IMR-90 (cell line): ENCODE measurements around the gene CGGBP1. TPM values are rescaled to one million over a fixed set of nuclear protein-coding genes. Genes with fewer than 3 reads are reported as not detected.

Source experiments
- ATAC-seq: fragments of 200-7000 bp; cut with Tn5 transposase; 2 replicates; pipeline ENCODE4 v1.9.1; 2020; ENCODE audit warnings: low read depth, mild to moderate bottlenecking, moderate library complexity
- BruUV-seq: library from RNA; stranded (reverse); fragments of 400-500 nt; replicated peaks from 2 replicates; lab custom pipeline; 2021; lab: Mats Ljungman, UMichigan
- CTCF ChIA-PET: fragments of 300-600 bp; formaldehyde crosslinking; extraction: SDS; loops from one replicate; lab custom pipeline; 2021; ENCODE audit warnings: antibody characterized with exemption; lab: Yijun Ruan, JAX
- POLR2A ChIA-PET: fragments of 300-600 bp; sonication (Branson Sonifier 250); formaldehyde crosslinking; loops from one replicate; lab custom pipeline; 2022; ENCODE audit warnings: antibody characterized with exemption; ENCODE audit not compliant: unreplicated experiment; lab: Charles Lee
- DNase-seq: peaks from one replicate; pipeline ENCODE4 v3.0.0; 2013
- H2AFZ ChIP-seq: replicated peaks from 2 replicates; pipeline ENCODE3; 2013; ENCODE audit warnings: low read length, mild to moderate bottlenecking; ENCODE audit not compliant: poor library complexity
- H2AK5ac ChIP-seq: 2 replicates; pipeline ENCODE4 v1.6.1; 2013; ENCODE audit warnings: low read depth, low read length, inconsistent platforms
- H2AK9ac ChIP-seq: replicated peaks from 2 replicates; pipeline ENCODE3; 2013; ENCODE audit warnings: mild to moderate bottlenecking, low read depth, low read length, moderate library complexity; ENCODE audit not compliant: poor library complexity
- H2BK120ac ChIP-seq: 2 replicates; pipeline ENCODE4 v1.6.1; 2013; ENCODE audit warnings: low read depth, low read length, inconsistent platforms
- H2BK15ac ChIP-seq: 3 replicates; pipeline ENCODE4 v1.6.1; 2013; ENCODE audit warnings: low read depth, low read length, inconsistent platforms
- H2BK20ac ChIP-seq: 2 replicates; pipeline ENCODE4 v1.6.1; 2013; ENCODE audit warnings: low read depth, mild to moderate bottlenecking, inconsistent platforms, low read length, moderate library complexity
- H2BK5ac ChIP-seq: 2 replicates; pipeline ENCODE4 v1.6.1; 2013; ENCODE audit warnings: mild to moderate bottlenecking, low read depth, low read length, inconsistent platforms; ENCODE audit not compliant: poor library complexity, severe bottlenecking
- H3K14ac ChIP-seq: replicated peaks from 2 replicates; pipeline ENCODE4 v1.6.1; 2013; ENCODE audit warnings: low read depth, low read length, inconsistent platforms
- H3K18ac ChIP-seq: 2 replicates; pipeline ENCODE4 v1.6.1; 2013; ENCODE audit warnings: low read depth, low read length, control low read depth
- H3K23ac ChIP-seq: 2 replicates; pipeline ENCODE4 v1.6.1; 2013; ENCODE audit warnings: low read depth, low read length, inconsistent platforms
- H3K27ac ChIP-seq: 2 replicates; pipeline ENCODE4 v1.5.1; 2013; ENCODE audit warnings: mild to moderate bottlenecking, control low read depth, low read length; ENCODE audit not compliant: insufficient read depth
- H3K27me3 ChIP-seq: 2 replicates; pipeline ENCODE4 v1.6.1; 2013; ENCODE audit warnings: low read length; ENCODE audit not compliant: control insufficient read depth, insufficient read depth
- H3K36me3 ChIP-seq: 2 replicates; pipeline ENCODE4 v1.6.1; 2013; ENCODE audit warnings: low read length, mixed read lengths; ENCODE audit not compliant: control insufficient read depth, insufficient read depth
- H3K4ac ChIP-seq: 2 replicates; pipeline ENCODE4 v1.6.1; 2013; ENCODE audit warnings: low read depth, low read length, inconsistent platforms
- H3K4me1 ChIP-seq: 2 replicates; pipeline ENCODE4 v1.6.1; 2013; ENCODE audit warnings: low read length, mixed read lengths; ENCODE audit not compliant: control insufficient read depth, insufficient read depth
- H3K4me2 ChIP-seq: 2 replicates; pipeline ENCODE4 v1.6.1; 2013; ENCODE audit warnings: low read depth, mild to moderate bottlenecking, control low read depth, low read length, moderate library complexity
- H3K4me3 ChIP-seq: 2 replicates; pipeline ENCODE4 v1.5.1; 2013; ENCODE audit warnings: low read depth, mild to moderate bottlenecking, control low read depth, low read length, moderate library complexity; ENCODE audit not compliant: insufficient read depth
- H3K56ac ChIP-seq: 2 replicates; pipeline ENCODE4 v1.6.1; 2013; ENCODE audit warnings: low read length, inconsistent platforms; ENCODE audit not compliant: insufficient read depth; ENCODE audit errors: extremely low read depth
- H3K79me1 ChIP-seq, 2 experiments: 2 replicates each; pipeline ENCODE4 v1.6.1; 2013; ENCODE audit warnings: low read length in 2 of 2, inconsistent platforms in 1 of 2, low read depth in 1 of 2
- H3K9ac ChIP-seq: 2 replicates; pipeline ENCODE4 v1.6.1; 2013; ENCODE audit warnings: low read depth, low read length, control low read depth
- H3K9me1 ChIP-seq: 2 replicates; pipeline ENCODE4 v1.6.1; 2013; ENCODE audit warnings: low read length, inconsistent platforms; ENCODE audit not compliant: insufficient read depth
- H3K9me3 ChIP-seq: 2 replicates; pipeline ENCODE4 v1.6.1; 2013; ENCODE audit warnings: low read length; ENCODE audit not compliant: control insufficient read depth, insufficient read depth
- H4K20me1 ChIP-seq: 2 replicates; pipeline ENCODE4 v1.6.1; 2013; ENCODE audit warnings: low read length, inconsistent platforms; ENCODE audit not compliant: insufficient read depth
- H4K5ac ChIP-seq: 2 replicates; pipeline ENCODE4 v1.6.1; 2013; ENCODE audit warnings: mild to moderate bottlenecking, low read depth, low read length, control low read depth
- H4K8ac ChIP-seq, 2 experiments: 2 replicates each; pipeline ENCODE4 v1.6.1; 2013; ENCODE audit warnings: low read depth in 2 of 2, low read length in 2 of 2, control low read depth in 1 of 2, inconsistent platforms in 1 of 2
- H4K91ac ChIP-seq: 2 replicates; pipeline ENCODE4 v1.6.1; 2013; ENCODE audit warnings: low read depth, low read length, inconsistent platforms; ENCODE audit not compliant: insufficient read depth
- CEBPB ChIP-seq: IDR thresholded peaks from 2 replicates; pipeline ENCODE4 v1.6.1; 2012; ENCODE audit warnings: low read depth, low read length, improper control_type of control experiment
- CHD1 ChIP-seq: IDR thresholded peaks from 2 replicates; pipeline ENCODE4 v1.6.1; 2012; ENCODE audit warnings: low read depth, low read length, improper control_type of control experiment
- RAD21 ChIP-seq: IDR thresholded peaks from 2 replicates; pipeline ENCODE4 v1.6.1; 2012; ENCODE audit warnings: low read length, improper control_type of control experiment
- RCOR1 ChIP-seq: IDR thresholded peaks from 2 replicates; pipeline ENCODE4 v1.6.1; 2012; ENCODE audit warnings: mild to moderate bottlenecking, low read length, improper control_type of control experiment; ENCODE audit not compliant: insufficient replicate concordance
- WGBS, 2 experiments: methylation state at CpG; one replicate each; pipeline versions ENCODE4 v1.1.5 to v1.1.7; 2013; ENCODE audit warnings: missing lambda C conversion rate in 2 of 2; ENCODE audit not compliant: insufficient read length in 1 of 2; ENCODE audit errors: extremely low coverage in 2 of 2; 5-methylcytosine and 5-hydroxymethylcytosine counted together
- dilution Hi-C: fragments of 300-500 bp; cut with HindIII; formaldehyde crosslinking; loops from one replicate; pipeline ENCODE4 v1.14.3; 2018; ENCODE audit warnings: low sequenced_read_pairs; ENCODE audit not compliant: unreplicated experiment
- in situ Hi-C: fragments of 300-500 bp; cut with MboI; formaldehyde crosslinking; loops from 3 replicates; pipeline ENCODE4 v1.14.3; 2019; ENCODE audit warnings: low sequenced_read_pairs, inconsistent platforms, mixed read lengths
- intact Hi-C: fragments of 100-400 bp; cut with micrococcal nuclease; formaldehyde crosslinking; loops from 2 replicates; pipeline ENCODE4 v1.10.0; 2022
- polyA plus RNA-seq, 3 experiments: library from polyadenylated mRNA; depleted of rRNA; stranded (reverse); fragments of >200 nt; gene quantifications; 2 replicates each; pipeline ENCODE4 v1.2.3, GENCODE V29; 2012; ENCODE audit warnings: low replicate concordance in 1 of 3
- total RNA-seq: library from RNA; depleted of rRNA; stranded (reverse); fragments of >200 nt; gene quantifications from 2 replicates; pipeline ENCODE4 v1.2.3, GENCODE V29; 2012
- TF ChIP-seq, protein P1 (sequence below): fragments of 150-350 bp; IDR thresholded peaks from 2 replicates; pipeline ENCODE4 v1.6.1; 2016; ENCODE audit warnings: low read depth, mild to moderate bottlenecking, low read length, moderate library complexity, borderline replicate concordance

Gene CGGBP1
- total and polyA plus RNA-seq, 2 of the 4 experiments (the other 2 are of a cell fraction): 42.1 to 47.7 TPM

DNA sequence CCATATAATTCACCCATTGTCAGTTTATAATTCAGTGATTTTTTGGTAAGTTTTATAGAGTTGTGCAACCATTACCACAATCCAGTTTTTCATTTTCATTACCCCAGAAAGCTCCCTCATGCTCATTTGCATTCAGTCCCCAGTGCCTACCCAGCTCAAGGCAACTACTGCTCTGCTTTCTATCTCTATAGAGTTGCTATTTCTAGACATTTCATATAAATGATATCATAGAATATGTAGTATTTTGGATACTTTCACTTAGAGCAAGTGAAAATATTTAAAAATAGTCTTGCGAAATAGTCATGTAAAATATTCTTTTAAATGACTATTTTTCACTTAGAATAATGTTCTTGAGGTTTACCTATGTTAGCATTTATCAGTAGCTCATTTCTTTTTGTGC lies 42.3 kb upstream of the CGGBP1 start:
- H3K9me3 ChIP-seq: no peaks in the 10 kb centered on the region
- in situ Hi-C loops: no loop called here
- intact Hi-C loops: no loop called here
- no peak overlapping the region for H4K5ac ChIP-seq
- peak; percentile 71 for TF ChIP-seq CEBPB
- TF ChIP-seq, protein P1, sequence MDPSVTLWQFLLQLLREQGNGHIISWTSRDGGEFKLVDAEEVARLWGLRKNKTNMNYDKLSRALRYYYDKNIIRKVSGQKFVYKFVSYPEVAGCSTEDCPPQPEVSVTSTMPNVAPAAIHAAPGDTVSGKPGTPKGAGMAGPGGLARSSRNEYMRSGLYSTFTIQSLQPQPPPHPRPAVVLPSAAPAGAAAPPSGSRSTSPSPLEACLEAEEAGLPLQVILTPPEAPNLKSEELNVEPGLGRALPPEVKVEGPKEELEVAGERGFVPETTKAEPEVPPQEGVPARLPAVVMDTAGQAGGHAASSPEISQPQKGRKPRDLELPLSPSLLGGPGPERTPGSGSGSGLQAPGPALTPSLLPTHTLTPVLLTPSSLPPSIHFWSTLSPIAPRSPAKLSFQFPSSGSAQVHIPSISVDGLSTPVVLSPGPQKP: no peak
- TF ChIP-seq RCOR1: no peak
- TF ChIP-seq RAD21: no peak
- TF ChIP-seq CHD1: no peak
- WGBS, 2 experiments: no CpG with 5 or more reads among the region's 1 CpG
- H3K4ac ChIP-seq: no peak overlapping the region
- H3K27me3 ChIP-seq: no peaks in the 10 kb centered on the region
- dilution Hi-C loops: no loop called here
- H4K8ac ChIP-seq: no peak overlapping the region
- H3K14ac ChIP-seq: no peak overlapping the region
- H2BK120ac ChIP-seq: no peak overlapping the region
- no peaks in the 10 kb centered on the region for H4K20me1 ChIP-seq
- ChIA-PET POLR2A (interaction anchor here (0.6 kb wide), 1 partner anchor 39 kb away, joined by 5 read pairs; no protein-coding TSS in a partner anchor), CTCF (interaction anchor here (1.5 kb wide), 1 partner anchor 13 kb away, joined by 3 read pairs; no protein-coding TSS in a partner anchor)
- H2AK9ac ChIP-seq: no peak overlapping the region
- no peaks in the 10 kb centered on the region; the same call in 1 of the 2 replicates for H3K36me3 ChIP-seq
- H2AK5ac ChIP-seq: no peak overlapping the region
- ATAC-seq (peak; percentile 54; the same call in 1 of the 2 replicates), DNase-seq (no peak)
- no peak overlapping the region for H3K56ac ChIP-seq
- no peak overlapping the region for H2BK20ac ChIP-seq
- H3K4me3 ChIP-seq: no peak overlapping the region
- H3K27ac ChIP-seq: no peak overlapping the region
- H2AFZ ChIP-seq: no peak overlapping the region
- no peak overlapping the region; the same call in 1 of the 2 replicates for H3K4me2 ChIP-seq
- peaks cover 4 to 8% of the 10 kb centered on the region in 2 experiments; a peak in 3 of 4 replicates for H3K79me1 ChIP-seq
- H3K9me1 ChIP-seq: no peaks in the 10 kb centered on the region
- BruUV-seq: no TSS peak
- no peak overlapping the region for H2BK5ac ChIP-seq
- H3K18ac ChIP-seq: no peak overlapping the region
- H3K23ac ChIP-seq: no peak overlapping the region
- no peak overlapping the region for H2BK15ac ChIP-seq
- no peak overlapping the region for H3K9ac ChIP-seq
- H4K91ac ChIP-seq: no peak overlapping the region
- no peaks in the 10 kb centered on the region for H3K4me1 ChIP-seq
